22Rv1 (cell line): ENCODE measurements around the gene ANGPT4.

Source experiments
- CTCF ChIP-seq: fragments of 450-650 bp; IDR thresholded peaks from 2 replicates; pipeline ENCODE4 v1.5.1; 2017; ENCODE audit warnings: mild to moderate bottlenecking
- ZFX ChIP-seq: fragments of 450-650 bp; IDR thresholded peaks from 2 replicates; pipeline ENCODE4 v1.6.1; 2017; ENCODE audit warnings: antibody characterized with exemption, borderline replicate concordance

DNA sequence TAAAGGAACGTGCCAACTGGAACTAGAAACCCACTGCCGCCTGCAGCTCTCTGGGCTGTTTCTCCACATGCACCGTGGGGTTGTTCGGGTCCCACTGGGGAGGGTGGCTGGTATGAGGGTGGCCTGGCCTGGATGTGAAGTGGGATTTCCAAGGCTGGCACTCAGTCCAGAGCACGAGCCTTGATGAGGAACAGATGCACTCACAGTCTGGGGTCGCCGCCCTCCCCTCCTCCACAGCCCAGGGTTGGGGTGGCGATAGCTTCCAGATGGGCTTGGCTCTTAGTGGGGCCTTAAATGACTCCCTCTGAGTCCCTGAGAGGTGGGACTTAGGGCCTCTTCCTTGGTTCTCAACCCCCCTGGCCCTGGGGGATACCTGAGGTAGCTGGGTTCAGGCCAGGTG, 30.7 kb upstream of the ANGPT4 start:
- TF ChIP-seq CTCF (no peak), ZFX (no peak)
